Activated CD8-positive, alpha-beta memory T cell treated with anti-CD3 and anti-CD28 coated beads for 4 hours (primary cell): ENCODE data around the gene CHRNG.

Source experiments
- DNase-seq, 2 donors: peaks; one replicate each; pipeline ENCODE4 v3.0.0-alpha.2; 2020; ENCODE audit warnings: low read depth in 2 of 2

CHRNG gene

DNA sequence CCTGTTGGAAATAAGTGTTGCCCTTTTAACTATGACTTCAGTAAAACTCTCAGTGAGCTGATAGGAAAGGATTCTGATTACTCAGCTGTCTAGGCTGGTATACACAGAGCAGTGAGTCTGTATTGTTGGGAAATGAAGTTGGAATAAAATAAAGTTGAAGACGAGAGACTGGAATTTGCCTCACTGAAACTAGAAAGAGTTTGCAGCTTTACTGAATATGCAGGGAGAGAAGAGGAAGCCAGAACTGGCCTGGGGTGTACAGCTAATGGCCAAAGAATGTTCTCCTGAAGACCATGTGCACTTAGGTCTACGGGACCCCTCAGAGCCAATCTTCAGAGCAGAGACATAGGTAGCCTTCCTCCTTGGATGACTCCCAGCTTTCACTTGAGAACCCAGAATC is 37.5 kb downstream of the CHRNG start:
- no peak for DNase-seq

DNA sequence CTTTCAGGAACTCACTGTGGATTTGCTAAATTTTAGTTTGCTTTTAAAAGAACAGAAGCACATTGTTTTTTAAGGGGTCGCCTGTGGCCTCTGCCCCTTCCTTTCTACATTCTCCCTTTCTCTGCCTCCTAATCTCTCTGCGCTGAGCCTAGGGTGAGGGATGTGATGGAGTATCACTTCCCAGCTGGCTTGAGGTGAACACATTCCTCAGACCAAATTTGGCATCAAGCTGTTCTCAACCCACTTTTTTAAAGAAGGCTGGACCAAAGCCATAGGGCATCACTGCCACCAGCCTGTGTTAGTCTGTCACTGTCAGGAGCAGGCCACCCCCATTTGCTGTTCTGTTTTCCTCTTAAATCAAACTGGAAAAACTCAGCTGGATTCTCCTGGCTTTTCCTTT is 38.3 kb downstream of the CHRNG start:
- no peak for DNase-seq

DNA sequence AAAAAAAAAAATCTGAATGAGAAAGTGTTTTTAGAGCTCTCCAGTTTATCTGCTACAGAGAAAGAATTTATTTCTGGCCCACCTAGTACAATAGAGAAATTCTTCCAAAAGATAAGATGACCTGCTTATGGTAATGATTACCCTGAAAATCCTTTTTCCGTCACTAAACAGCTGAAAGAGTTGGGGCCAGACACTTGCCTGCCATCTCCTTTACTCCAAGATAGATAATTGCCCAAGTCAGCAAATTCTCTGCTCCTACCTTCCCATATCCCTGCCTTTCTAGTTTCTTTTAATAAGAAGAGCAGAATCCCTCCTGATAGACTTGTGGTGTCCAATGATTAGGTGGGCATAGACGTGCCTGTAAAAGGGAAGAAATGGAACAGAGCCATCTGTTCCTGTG is 39.1 kb downstream of the CHRNG start:
- no peak for DNase-seq

DNA sequence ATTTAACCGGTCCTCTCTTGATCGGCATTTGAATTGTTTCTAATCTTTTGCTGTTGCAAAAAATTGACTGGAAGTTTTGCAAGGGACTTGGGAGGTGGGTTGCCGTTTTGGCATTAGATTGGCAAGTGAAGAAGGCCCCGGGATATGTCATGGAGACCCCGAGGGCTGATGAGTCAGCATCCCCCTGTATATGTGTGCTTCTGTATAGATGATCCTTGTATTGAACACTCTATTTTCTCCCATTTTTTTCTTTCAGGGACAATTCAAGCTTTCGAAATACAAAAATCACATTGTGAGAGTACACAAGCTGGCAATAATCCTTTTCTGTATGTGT is 41.1 kb downstream of the CHRNG start:
- no peak for DNase-seq

DNA sequence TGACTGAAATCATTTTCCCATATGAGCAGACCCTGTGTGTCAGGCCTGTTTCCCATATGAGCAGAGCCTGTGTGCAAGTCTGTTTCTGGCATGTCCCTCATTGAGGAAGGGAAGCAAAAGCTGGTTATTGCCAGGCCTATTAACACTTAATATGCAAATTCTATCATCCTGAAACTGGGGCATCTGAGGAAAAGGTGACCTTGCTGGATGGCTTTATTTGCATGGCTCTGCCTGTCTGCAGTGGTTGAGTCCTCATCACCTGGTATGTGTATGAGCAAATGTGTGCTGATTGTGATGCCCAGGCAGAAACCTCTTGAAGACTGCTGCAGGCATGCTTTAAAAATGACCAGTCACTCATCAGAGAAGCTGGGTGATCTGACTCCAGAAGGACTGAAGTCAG is 42.2 kb downstream of the CHRNG start:
- DNase-seq: no peak

DNA sequence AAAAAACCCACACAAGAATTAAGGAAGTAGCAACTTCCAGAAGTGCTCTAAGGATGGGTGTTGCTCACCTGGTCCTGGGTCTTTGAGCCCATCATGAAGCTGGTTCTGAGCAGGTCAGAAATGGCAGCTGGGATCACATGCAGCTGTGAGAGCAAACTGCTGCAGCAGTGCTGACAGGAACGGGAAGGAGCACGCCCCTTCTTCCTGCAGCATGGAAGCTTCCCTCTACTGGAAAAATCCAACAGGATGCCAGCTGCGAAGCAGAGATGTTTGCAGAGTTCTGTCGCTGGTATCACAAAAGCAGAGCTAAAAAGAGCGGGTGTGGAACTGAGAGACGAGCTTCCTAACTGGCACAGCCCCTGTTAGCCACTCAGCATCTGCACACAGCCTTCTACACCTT is 44.7 kb downstream of the CHRNG start:
- no peak for DNase-seq

DNA sequence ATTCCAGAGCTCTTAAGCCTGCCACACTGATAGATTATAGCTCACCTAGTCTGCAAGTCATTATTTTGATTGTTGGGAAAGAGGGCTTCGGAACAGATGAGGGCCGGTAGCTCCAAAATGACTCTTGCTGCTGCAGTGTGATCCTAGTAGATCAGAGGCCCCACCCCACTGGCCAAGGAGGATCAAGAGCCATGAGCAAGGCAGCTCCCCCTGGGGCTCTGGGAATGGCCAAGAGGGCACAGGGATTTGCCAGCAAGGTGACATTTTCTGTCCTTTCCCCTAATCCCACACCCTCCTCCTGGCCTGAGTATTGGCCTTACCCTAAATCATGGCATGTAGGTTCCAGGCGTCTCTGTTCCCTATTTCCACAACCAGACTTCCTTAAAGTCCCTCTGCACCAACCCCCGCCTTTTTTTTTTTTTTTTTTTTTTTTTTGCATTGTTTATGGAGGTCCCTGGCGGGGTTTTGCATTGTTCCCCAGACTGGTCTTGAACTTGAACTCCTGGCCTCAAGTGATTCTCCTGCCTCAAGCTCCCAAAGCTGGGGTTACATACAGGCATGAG is 47.5 kb downstream of the CHRNG start:
- no peak for DNase-seq

DNA sequence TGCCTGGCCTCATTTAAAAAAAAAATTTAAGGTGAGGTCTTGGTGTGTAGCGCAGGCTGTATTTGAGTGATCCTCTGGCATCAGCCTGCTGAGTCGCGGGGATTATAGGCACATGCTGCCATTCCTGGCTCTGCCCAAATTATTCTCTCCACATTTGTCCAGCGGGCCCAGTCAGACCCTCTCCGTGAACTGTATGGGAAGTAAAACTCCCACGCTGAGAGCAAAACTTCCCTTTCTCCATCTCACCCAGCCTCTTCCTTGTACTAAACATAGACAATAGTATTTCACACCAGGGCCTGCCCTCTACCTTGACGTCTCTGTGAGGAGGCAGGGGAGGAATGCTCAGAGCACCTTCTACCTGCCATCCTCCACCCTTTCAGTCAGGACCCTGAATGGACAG is 48.0 kb downstream of the CHRNG start:
- no peak for DNase-seq

DNA sequence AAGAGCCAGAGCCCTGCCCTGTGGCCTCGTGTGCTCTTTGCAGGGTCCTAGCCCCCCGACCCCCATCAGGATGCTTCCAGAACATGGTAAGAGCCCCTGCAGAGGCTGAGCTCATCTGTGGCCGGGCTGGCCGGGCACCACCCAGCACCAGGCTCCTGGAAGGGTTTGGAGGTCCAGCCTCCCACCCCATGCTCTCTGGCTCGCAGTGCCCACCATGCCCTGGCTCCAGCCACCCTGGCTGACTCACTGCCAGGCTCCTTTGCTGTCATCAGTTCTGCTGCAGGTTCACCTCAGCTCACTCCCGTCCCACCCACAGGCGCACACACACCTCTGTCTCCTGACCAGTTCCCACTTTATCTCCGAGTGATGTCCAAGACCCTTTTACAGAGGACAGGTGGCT is 48.5 kb downstream of the CHRNG start:
- DNase-seq: no peak

DNA sequence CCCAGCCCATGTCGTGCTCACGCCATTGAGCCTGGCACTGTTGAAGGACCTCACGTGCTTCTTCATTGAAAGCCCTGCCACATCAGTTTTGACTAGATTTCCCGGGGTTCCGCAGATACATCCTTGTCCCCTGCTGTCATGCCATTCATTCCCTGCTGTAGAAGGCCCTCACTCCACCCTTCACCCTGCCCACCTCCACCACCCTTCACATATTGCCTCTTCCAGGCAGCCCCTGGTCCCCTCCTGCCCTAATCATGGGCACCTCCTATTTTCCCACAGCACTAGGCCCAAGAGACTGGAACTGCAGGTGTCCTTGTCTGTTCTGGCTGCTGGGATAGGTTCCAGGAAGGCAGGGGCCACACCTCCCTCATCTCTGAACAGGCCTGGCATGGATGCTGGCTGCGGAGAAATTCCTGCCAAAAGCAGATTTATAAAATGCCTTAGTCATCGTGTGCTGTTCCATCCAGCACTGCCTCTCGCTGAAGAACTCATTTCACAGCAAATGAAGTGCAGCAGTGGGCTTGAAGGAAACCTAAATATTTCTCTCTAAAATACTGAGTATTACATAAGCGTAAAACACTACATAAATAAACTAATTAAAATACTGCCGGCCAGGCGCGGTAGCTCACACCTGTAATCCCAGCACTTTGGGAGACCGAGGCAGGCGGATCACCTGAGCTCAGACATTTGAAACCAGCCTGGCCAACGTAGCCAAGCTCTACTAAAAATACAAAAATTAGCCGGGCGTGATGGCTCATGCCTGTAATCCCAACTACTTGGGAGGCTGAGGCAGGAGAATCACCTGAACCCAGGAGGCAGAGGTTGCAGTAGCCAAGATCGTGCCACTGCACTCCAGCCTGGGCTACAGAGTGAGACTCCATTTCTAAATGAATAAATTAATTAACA is 49.4 kb downstream of the CHRNG start:
- DNase-seq: no peak

DNA sequence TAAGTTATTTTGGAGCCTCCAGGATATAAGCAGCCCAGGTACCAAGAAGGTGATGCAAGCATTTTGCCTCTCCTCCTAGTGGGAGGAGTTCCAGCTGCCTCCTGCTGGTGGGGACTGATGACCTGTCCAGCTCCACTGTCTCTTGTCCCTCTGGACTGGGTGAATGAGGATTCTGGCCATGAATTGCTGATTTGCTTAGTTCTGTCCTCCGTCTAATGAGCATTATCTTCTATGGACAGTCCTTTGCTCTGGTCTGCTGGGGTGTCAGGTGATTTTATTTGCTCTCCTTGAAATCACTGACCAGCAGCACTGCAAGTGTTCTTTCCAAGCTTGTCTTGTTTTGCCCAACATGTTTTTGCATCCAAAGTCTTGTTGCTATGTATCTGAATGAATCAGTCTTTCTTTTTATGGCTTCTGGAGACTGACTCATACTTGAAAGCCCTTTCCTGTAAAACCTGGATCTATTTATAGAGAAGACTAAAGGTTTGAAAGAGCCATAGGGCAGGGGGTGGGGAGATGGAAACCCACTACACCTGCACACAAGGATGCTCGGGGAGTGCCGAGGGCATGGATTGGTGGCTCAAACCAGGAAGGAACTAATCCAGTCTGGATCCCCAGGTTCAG is 53.4 kb downstream of the CHRNG start:
- no peak for DNase-seq

DNA sequence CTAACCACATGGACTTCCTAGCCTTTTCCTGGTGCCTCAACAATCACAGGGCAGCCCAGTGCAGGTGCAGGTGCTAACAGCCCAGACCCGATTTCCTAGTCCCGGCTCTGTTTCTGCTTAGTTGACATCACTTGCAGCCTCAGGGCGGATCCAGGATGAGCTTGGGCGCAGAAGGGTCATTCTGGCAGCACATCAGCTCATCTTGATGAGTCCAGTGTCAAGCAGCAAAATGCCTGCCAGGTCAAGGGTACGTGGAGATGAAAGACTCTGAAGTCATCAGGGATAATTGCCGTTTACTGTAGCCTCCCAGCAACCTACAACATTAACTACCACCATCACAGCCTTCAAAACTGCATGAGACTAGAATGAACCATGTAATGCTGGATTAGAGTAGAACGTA is 54.5 kb downstream of the CHRNG start:
- no peak for DNase-seq
